Cardiac muscle cell (in vitro differentiated cells and primary cell): ENCODE data around the gene GSK3A. TPM values are rescaled to one million over a fixed set of nuclear protein-coding genes. Genes with fewer than 3 reads are reported as not detected.

Source experiments
- DNase-seq, 2 donors: peaks; one replicate each; pipeline versions ENCODE4 v3.0.0 to v3.0.0-alpha.2; 2010 to 2017; ENCODE audit warnings: low read depth in 1 of 2, low spot score in 1 of 2
- H3K27ac ChIP-seq: fragments of 200-600 bp; sonication (generic); 2 replicates; pipeline ENCODE4 v1.5.1; 2016
- H3K27me3 ChIP-seq: fragments of 200-600 bp; sonication (generic); 2 replicates; pipeline ENCODE4 v1.6.0; 2016; ENCODE audit warnings: control low read depth
- H3K36me3 ChIP-seq: fragments of 200-600 bp; sonication (generic); 2 replicates; pipeline ENCODE4 v1.5.1; 2016; ENCODE audit warnings: control low read depth
- H3K4me1 ChIP-seq: fragments of 200-600 bp; sonication (generic); 2 replicates; pipeline ENCODE4 v1.8.1; 2017; ENCODE audit warnings: low read depth, mild to moderate bottlenecking, mixed run types
- H3K4me3 ChIP-seq: fragments of 200-600 bp; sonication (generic); 2 replicates; pipeline ENCODE4 v1.5.1; 2016; ENCODE audit warnings: mild to moderate bottlenecking
- H3K9me3 ChIP-seq: fragments of 200-600 bp; sonication (generic); 2 replicates; pipeline ENCODE4 v1.5.1; 2017; ENCODE audit warnings: low read depth, mild to moderate bottlenecking, control low read depth
- CTCF ChIP-seq: IDR thresholded peaks from 2 replicates; pipeline ENCODE4 v1.5.1; 2012; ENCODE audit warnings: low read depth, mild to moderate bottlenecking, low read length
- polyA plus RNA-seq: library from polyadenylated mRNA; unstranded; fragments of >200 nt; fragmentation: Nextera tagmentation; extraction: Ambion mirVana; gene quantifications from 2 replicates; pipeline ENCODE4 v1.2.1, GENCODE V29; 2016
- total RNA-seq: library from RNA; depleted of rRNA; stranded (reverse); fragments of >200 nt; gene quantifications from 2 replicates; pipeline ENCODE4 v1.2.3, GENCODE V29; 2016

GSK3A gene
- total and polyA plus RNA-seq, 2 experiments from 2014 or later: 28.0 to 40.2 TPM

- Histone ChIP-seq H3K36me3 (peaks cover 46% of the 10 kb centered on the region), H3K27ac (no peak overlapping the region), H3K27me3 (no peaks in the 10 kb centered on the region), H3K4me3 (no peak overlapping the region), H3K4me1 (no peaks in the 10 kb centered on the region), H3K9me3 (no peaks in the 10 kb centered on the region)
- DNase-seq: peak in 1 of 2 donors; percentile 72
- no peak for TF ChIP-seq CTCF
Observed at GRCh38 chr19:42207767-42208271, 34.6 kb downstream of the GSK3A start.

GRCh38 chr19:42206871-42207755 lies 35.3 kb downstream of the GSK3A start:
- no peaks in the 10 kb centered on the region for H3K9me3 ChIP-seq
- TF ChIP-seq CTCF: no peak
- DNase-seq: no peak
- peaks cover 45% of the 10 kb centered on the region for H3K36me3 ChIP-seq
- no peak overlapping the region for H3K27ac ChIP-seq
- no peaks in the 10 kb centered on the region for H3K27me3 ChIP-seq
- H3K4me3 ChIP-seq: no peak overlapping the region
- H3K4me1 ChIP-seq: no peaks in the 10 kb centered on the region

DNA sequence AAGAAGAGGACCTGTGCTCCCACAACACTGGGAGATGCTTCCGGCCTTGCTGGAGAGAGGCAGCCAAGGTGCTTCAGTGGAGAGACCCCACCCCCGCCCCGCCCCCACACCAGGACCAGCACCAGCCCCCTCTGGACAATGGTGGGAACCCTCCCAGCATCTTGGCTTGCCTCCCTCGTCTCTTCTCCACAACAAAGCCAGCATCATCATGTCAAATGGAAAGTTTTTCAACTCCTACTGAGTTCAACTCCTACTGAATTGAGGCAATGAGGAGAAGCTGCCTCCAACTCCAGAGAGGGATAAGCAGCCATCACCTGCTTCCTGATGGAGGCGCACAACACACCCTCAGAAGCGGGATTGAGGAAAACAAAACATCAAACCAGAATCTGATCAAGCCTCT lies 37.7 kb downstream of the GSK3A start:
- DNase-seq: no peak
- H3K27me3 ChIP-seq: no peaks in the 10 kb centered on the region
- no peak overlapping the region for H3K27ac ChIP-seq
- no peaks in the 10 kb centered on the region for H3K4me1 ChIP-seq
- TF ChIP-seq CTCF: no peak
- H3K4me3 ChIP-seq: no peak overlapping the region
- no peaks in the 10 kb centered on the region for H3K9me3 ChIP-seq
- H3K36me3 ChIP-seq: peaks cover 40% of the 10 kb centered on the region

GRCh38 chr19:42203700-42204099 lies 38.7 kb downstream of the GSK3A start:
- Histone ChIP-seq H3K4me3 (no peak overlapping the region), H3K4me1 (no peaks in the 10 kb centered on the region), H3K27me3 (no peaks in the 10 kb centered on the region), H3K27ac (no peak overlapping the region), H3K9me3 (no peaks in the 10 kb centered on the region), H3K36me3 (peaks cover 40% of the 10 kb centered on the region)
- DNase-seq: no peak
- TF ChIP-seq CTCF: no peak

DNA sequence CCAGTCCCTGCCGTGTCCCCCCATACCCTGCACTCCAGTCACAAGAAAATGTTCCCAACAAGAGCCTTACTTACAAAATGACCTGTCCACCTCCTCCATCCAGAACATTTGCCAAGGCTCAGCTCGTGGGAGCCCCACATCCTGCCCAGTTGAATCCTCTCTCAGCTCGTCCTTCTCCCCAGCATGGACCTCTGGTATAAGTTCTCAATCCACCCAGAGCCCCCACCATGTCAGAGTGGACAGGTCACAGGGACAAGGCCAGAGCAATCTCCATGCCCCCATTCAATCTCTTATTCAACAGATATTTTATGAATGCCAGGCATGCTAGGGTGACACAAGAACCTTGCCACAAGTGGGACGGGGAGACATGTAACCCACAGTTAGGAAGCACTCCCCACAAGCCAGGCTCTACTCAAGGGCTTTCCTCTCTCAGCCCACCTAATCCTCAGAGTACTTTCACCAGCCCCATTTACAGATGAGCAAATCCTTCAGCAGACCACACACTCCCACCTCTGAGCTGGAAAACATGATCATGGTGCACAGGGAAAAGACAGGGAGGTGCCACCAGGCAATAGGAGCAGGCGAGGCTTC lies 40.0 kb downstream of the GSK3A start:
- TF ChIP-seq CTCF: no peak
- Histone ChIP-seq H3K27ac (no peak overlapping the region), H3K36me3 (peaks cover 41% of the 10 kb centered on the region), H3K4me3 (no peak overlapping the region), H3K4me1 (no peaks in the 10 kb centered on the region), H3K27me3 (no peaks in the 10 kb centered on the region), H3K9me3 (no peaks in the 10 kb centered on the region)
- DNase-seq: no peak
